H9 (cell line): Measurements from ENCODE around the gene COMMD9. TPM values are rescaled to one million over a fixed set of nuclear protein-coding genes. Genes with fewer than 3 reads are reported as not detected.

Experiments used
- DNase-seq: peaks from one replicate; pipeline ENCODE4 v3.0.0-alpha.2; 2017
- H2AFZ ChIP-seq: one replicate; pipeline ENCODE4 v1.6.1; 2013; ENCODE audit warnings: mild to moderate bottlenecking, low read length, control low read depth, moderate library complexity
- H2AK5ac ChIP-seq: 2 replicates; pipeline ENCODE4 v1.6.1; 2013; ENCODE audit warnings: low read length, control low read depth, mixed read lengths; ENCODE audit not compliant: insufficient read length
- H2BK120ac ChIP-seq: one replicate; pipeline ENCODE4 v1.6.1; 2013; ENCODE audit warnings: low read depth, mild to moderate bottlenecking, low read length, control low read depth, inconsistent platforms; ENCODE audit not compliant: poor library complexity, severe bottlenecking
- H2BK12ac ChIP-seq: 2 replicates; pipeline ENCODE4 v1.6.1; 2013; ENCODE audit warnings: low read length, control low read depth, mixed read lengths, low read depth; ENCODE audit not compliant: insufficient read length
- H2BK15ac ChIP-seq: 2 replicates; pipeline ENCODE4 v1.6.1; 2013; ENCODE audit warnings: low read depth, low read length, control low read depth
- H2BK20ac ChIP-seq: one replicate; pipeline ENCODE4 v1.6.1; 2013; ENCODE audit warnings: low read depth, mild to moderate bottlenecking, low read length, control low read depth, inconsistent platforms; ENCODE audit not compliant: poor library complexity, severe bottlenecking
- H2BK5ac ChIP-seq: 2 replicates; pipeline ENCODE4 v1.6.1; 2013; ENCODE audit warnings: low read length, control low read depth, mixed read lengths; ENCODE audit not compliant: insufficient read length
- H3K14ac ChIP-seq: 2 replicates; pipeline ENCODE4 v1.6.1; 2013; ENCODE audit warnings: low read length, control low read depth; ENCODE audit not compliant: insufficient read depth
- H3K18ac ChIP-seq: 2 replicates; pipeline ENCODE4 v1.6.1; 2013; ENCODE audit warnings: low read depth, mild to moderate bottlenecking, mixed read lengths, low read length, control low read depth; ENCODE audit not compliant: insufficient read length
- H3K23ac ChIP-seq: 2 replicates; pipeline ENCODE4 v1.6.1; 2013; ENCODE audit warnings: low read length, control low read depth, mixed read lengths, low read depth; ENCODE audit not compliant: insufficient read length
- H3K23me2 ChIP-seq: 2 replicates; pipeline ENCODE4 v1.6.1; 2013; ENCODE audit warnings: low read depth, mild to moderate bottlenecking, mixed read lengths, low read length, control low read depth; ENCODE audit not compliant: insufficient read length, poor library complexity, severe bottlenecking
- H3K27ac ChIP-seq: 2 replicates; pipeline ENCODE4 v1.5.1; 2013; ENCODE audit warnings: low read length, control low read depth, mixed read lengths, low read depth; ENCODE audit not compliant: insufficient read length
- H3K27me3 ChIP-seq: 2 replicates; pipeline ENCODE4 v1.6.1; 2013; ENCODE audit warnings: low read length, control low read depth, inconsistent platforms; ENCODE audit not compliant: insufficient read depth
- H3K4ac ChIP-seq: 2 replicates; pipeline ENCODE4 v1.6.1; 2013; ENCODE audit warnings: low read depth, mild to moderate bottlenecking, control low read depth, inconsistent platforms, low read length, moderate library complexity
- H3K4me1 ChIP-seq: 2 replicates; pipeline ENCODE4 v1.6.1; 2013; ENCODE audit warnings: low read length, control low read depth, inconsistent platforms; ENCODE audit not compliant: insufficient read depth
- H3K4me2 ChIP-seq: 2 replicates; pipeline ENCODE4 v1.6.1; 2013; ENCODE audit warnings: low read length, control low read depth, mixed read lengths; ENCODE audit not compliant: insufficient read length, insufficient read depth
- H3K56ac ChIP-seq: 2 replicates; pipeline ENCODE4 v1.6.1; 2013; ENCODE audit warnings: low read depth, mild to moderate bottlenecking, mixed read lengths, low read length, control low read depth; ENCODE audit not compliant: insufficient read length
- H3K79me1 ChIP-seq: 2 replicates; pipeline ENCODE4 v1.6.1; 2013; ENCODE audit warnings: low read depth, mild to moderate bottlenecking, moderate library complexity, low read length, control low read depth, inconsistent platforms; ENCODE audit not compliant: insufficient read depth, poor library complexity, severe bottlenecking
- H3K79me2 ChIP-seq: 2 replicates; pipeline ENCODE4 v1.6.1; 2013; ENCODE audit warnings: low read length, control low read depth, inconsistent platforms; ENCODE audit not compliant: insufficient read depth
- H3K9ac ChIP-seq: 2 replicates; pipeline ENCODE4 v1.6.1; 2013; ENCODE audit warnings: low read length, control low read depth, mixed read lengths; ENCODE audit not compliant: insufficient read length; ENCODE audit errors: extremely low read depth
- H3K9me3 ChIP-seq: one replicate; pipeline ENCODE4 v1.6.1; 2013; ENCODE audit warnings: low read depth, low read length, inconsistent platforms; ENCODE audit not compliant: control insufficient read depth
- H3T11ph ChIP-seq: one replicate; pipeline ENCODE4 v1.6.1; 2013; ENCODE audit warnings: mild to moderate bottlenecking, low read length, control low read depth, inconsistent platforms
- H4K20me1 ChIP-seq: one replicate; pipeline ENCODE4 v1.6.1; 2013; ENCODE audit not compliant: control insufficient read depth, insufficient read length, insufficient read depth
- H4K5ac ChIP-seq: 2 replicates; pipeline ENCODE4 v1.6.1; 2013; ENCODE audit warnings: low read depth, mild to moderate bottlenecking, mixed read lengths, low read length, control low read depth; ENCODE audit not compliant: insufficient read length
- H4K8ac ChIP-seq: replicated peaks from 2 replicates; pipeline ENCODE4 v1.6.1; 2013; ENCODE audit warnings: low read length, control low read depth, mixed read lengths, low read depth; ENCODE audit not compliant: insufficient read length
- H4K91ac ChIP-seq: 2 replicates; pipeline ENCODE4 v1.6.1; 2013; ENCODE audit warnings: low read depth, mild to moderate bottlenecking, moderate library complexity, mixed read lengths, low read length, control low read depth; ENCODE audit not compliant: insufficient read length
- H3K27ac Mint-ChIP-seq, 3 experiments: 2 replicates in 2 of 3; 3 replicates in 1 of 3; pipeline ENCODE4 v1.8.0; 2020 to 2021; ENCODE audit warnings: mixed read lengths in 3 of 3, mild to moderate bottlenecking in 1 of 3, moderate library complexity in 1 of 3
- H3K27me3 Mint-ChIP-seq: 2 replicates; pipeline ENCODE4 v1.8.0; 2021; ENCODE audit warnings: low read depth, mild to moderate bottlenecking, moderate library complexity, mixed read lengths
- H3K36me3 Mint-ChIP-seq, 3 experiments: 2 replicates in 2 of 3; 3 replicates in 1 of 3; pipeline ENCODE4 v1.8.0; 2020 to 2021; ENCODE audit warnings: low read depth in 3 of 3, mixed read lengths in 3 of 3; ENCODE audit not compliant: insufficient read depth in 1 of 3
- H3K4me1 Mint-ChIP-seq, 2 experiments: 2 replicates each; pipeline ENCODE4 v1.8.0; 2020; ENCODE audit warnings: mixed read lengths in 2 of 2
- H3K4me3 Mint-ChIP-seq, 2 experiments: 2 replicates in 1 of 2; 3 replicates in 1 of 2; pipeline ENCODE4 v1.8.0; 2020 to 2021; ENCODE audit warnings: mild to moderate bottlenecking in 2 of 2, mixed read lengths in 2 of 2, moderate library complexity in 1 of 2
- H3K9me3 Mint-ChIP-seq, 2 experiments: 2 replicates in 1 of 2; 3 replicates in 1 of 2; pipeline ENCODE4 v1.8.0; 2020; ENCODE audit warnings: mild to moderate bottlenecking in 2 of 2, mixed read lengths in 2 of 2, moderate library complexity in 1 of 2
- WGBS: extraction: QIAGEN DNeasy Blood & Tissue Kit; methylation state at CpG from one replicate; pipeline ENCODE4 v1.1.7; 2013; ENCODE audit warnings: missing lambda C conversion rate, low lambda C conversion rate, mixed read lengths; ENCODE audit not compliant: insufficient read length; ENCODE audit errors: extremely low coverage; 5-methylcytosine and 5-hydroxymethylcytosine counted together
- total RNA-seq: library from RNA; stranded (reverse); gene quantifications from 2 replicates; pipeline ENCODE4 v1.2.1, GENCODE V29; 2021
- TF ChIP-seq, protein P1 (sequence below): fragments of 200-600 bp; sonication (generic); conservative IDR thresholded peaks from 3 replicates; pipeline ENCODE4 v1.8.0; 2021; ENCODE audit warnings: antibody characterized with exemption, mild to moderate bottlenecking

The COMMD9 gene
- total RNA-seq, 1 experiment from 2014 or later, result 47.0 TPM

DNA sequence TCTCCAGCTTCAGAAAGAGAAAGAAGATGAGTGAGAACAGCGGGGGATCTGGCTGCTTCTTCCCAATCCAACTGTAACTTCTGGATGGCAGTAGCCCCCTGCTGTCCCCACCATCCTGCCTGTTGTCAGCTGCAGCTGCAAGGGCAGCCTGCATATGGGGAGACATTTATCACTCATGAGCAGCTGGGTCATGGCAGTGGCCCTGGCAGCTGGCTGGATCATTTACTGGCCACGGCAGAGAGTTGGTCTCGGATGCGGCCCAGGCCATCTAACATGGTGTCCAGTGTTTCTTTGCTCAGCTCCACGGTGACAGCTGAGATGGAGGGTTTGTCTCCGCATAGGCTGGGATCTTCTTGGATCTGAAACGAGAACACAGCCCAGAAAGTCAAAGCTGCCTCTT is 14.8 kb downstream of the COMMD9 start:
- no peaks in the 10 kb centered on the region; a peak in 1 of 4 replicates for H3K4me1 Mint-ChIP-seq
- H3K4me3 Mint-ChIP-seq, result no peak overlapping the region
- DNase-seq, result no peak
- no peak overlapping the region for H2BK5ac ChIP-seq
- H2BK120ac ChIP-seq, result no peak overlapping the region
- no peaks in the 10 kb centered on the region for H4K20me1 ChIP-seq
- no peaks in the 10 kb centered on the region for H3K79me2 ChIP-seq
- H4K5ac ChIP-seq, result no peak overlapping the region
- H3K79me1 ChIP-seq, result no peaks in the 10 kb centered on the region
- H2BK12ac ChIP-seq, result no peak overlapping the region
- H3K18ac ChIP-seq, result no peak overlapping the region
- no peak overlapping the region for H2BK20ac ChIP-seq
- H3K27me3 Mint-ChIP-seq, result peaks cover 2% of the 10 kb centered on the region; the same call in 1 of the 2 replicates
- no peaks in the 10 kb centered on the region for H3K23me2 ChIP-seq
- no CpG with 5 or more reads among the region's 7 CpGs for WGBS
- no peak overlapping the region for H3K14ac ChIP-seq
- no peak overlapping the region for H4K8ac ChIP-seq
- H3K9ac ChIP-seq, result no peak overlapping the region
- H3K27me3 ChIP-seq, result no peaks in the 10 kb centered on the region
- H2BK15ac ChIP-seq, result no peak overlapping the region
- H4K91ac ChIP-seq, result no peak overlapping the region
- no peak overlapping the region for H3K23ac ChIP-seq
- H2AFZ ChIP-seq, result no peak overlapping the region
- no peaks in the 10 kb centered on the region for H3K4me1 ChIP-seq
- H2AK5ac ChIP-seq, result no peak overlapping the region
- peaks cover 7 to 11% (median 9%) of the 10 kb centered on the region in 3 experiments for H3K36me3 Mint-ChIP-seq
- no peak overlapping the region for H3K56ac ChIP-seq
- no peak overlapping the region for H3K4ac ChIP-seq
- H3K9me3 Mint-ChIP-seq, result no peaks in the 10 kb centered on the region
- no peaks in the 10 kb centered on the region for H3K9me3 ChIP-seq
- no peak overlapping the region for H3T11ph ChIP-seq
- no peak overlapping the region for H3K27ac ChIP-seq
- H3K4me2 ChIP-seq, result no peak overlapping the region
- no peak overlapping the region for H3K27ac Mint-ChIP-seq
- TF ChIP-seq, protein P1, sequence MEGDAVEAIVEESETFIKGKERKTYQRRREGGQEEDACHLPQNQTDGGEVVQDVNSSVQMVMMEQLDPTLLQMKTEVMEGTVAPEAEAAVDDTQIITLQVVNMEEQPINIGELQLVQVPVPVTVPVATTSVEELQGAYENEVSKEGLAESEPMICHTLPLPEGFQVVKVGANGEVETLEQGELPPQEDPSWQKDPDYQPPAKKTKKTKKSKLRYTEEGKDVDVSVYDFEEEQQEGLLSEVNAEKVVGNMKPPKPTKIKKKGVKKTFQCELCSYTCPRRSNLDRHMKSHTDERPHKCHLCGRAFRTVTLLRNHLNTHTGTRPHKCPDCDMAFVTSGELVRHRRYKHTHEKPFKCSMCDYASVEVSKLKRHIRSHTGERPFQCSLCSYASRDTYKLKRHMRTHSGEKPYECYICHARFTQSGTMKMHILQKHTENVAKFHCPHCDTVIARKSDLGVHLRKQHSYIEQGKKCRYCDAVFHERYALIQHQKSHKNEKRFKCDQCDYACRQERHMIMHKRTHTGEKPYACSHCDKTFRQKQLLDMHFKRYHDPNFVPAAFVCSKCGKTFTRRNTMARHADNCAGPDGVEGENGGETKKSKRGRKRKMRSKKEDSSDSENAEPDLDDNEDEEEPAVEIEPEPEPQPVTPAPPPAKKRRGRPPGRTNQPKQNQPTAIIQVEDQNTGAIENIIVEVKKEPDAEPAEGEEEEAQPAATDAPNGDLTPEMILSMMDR, result no peak
